ENCODE results near the gene MAP3K14.

- no peak for TF ChIP-seq MAX (IDR thresholded peaks at IDR 0.05)
- TF ChIP-seq FOXM1 (IDR thresholded peaks at IDR 0.05; ENCODE audit: borderline replicate concordance, low read depth): no peak
- TF ChIP-seq EGR1 (IDR thresholded peaks at IDR 0.05): no peak
- no peak for TF ChIP-seq YY1 (IDR thresholded peaks at IDR 0.05; ENCODE audit: low read depth)
Observed at GRCh38 chr17:45353043-45353442, 36.2 kb upstream of the MAP3K14 start.

All from Ishikawa (cell line).